Ascending aorta (tissue), 2 donors: ENCODE data around the gene RNF8. TPM values are rescaled to one million over a fixed set of nuclear protein-coding genes. Genes with fewer than 3 reads are reported as not detected.
"Not testable (repeated sequence)": the region's sequence is repeated elsewhere in the genome, so short reads cannot be mapped to it uniquely, and the experiment has no call there.

ENCODE experiments used
- DNase-seq, 2 donors: peaks; one replicate each; pipeline ENCODE4 v3.0.0-alpha.2; 2019; ENCODE audit warnings: low spot score in 2 of 2
- H3K27ac ChIP-seq, 2 donors: fragments of 200-600 bp; sonication (generic); one replicate each; pipeline ENCODE4 v1.5.1; 2016 to 2017; ENCODE audit warnings: mild to moderate bottlenecking in 1 of 2
- H3K27me3 ChIP-seq: fragments of 200-600 bp; sonication (generic); one replicate; pipeline ENCODE4 v1.5.1; 2017
- H3K36me3 ChIP-seq, 2 donors: fragments of 200-600 bp; sonication (generic); one replicate each; pipeline ENCODE4 v1.5.1; 2016
- H3K4me1 ChIP-seq, 2 donors: fragments of 200-600 bp; sonication (generic); one replicate each; pipeline ENCODE4 v1.5.1; 2016 to 2017; ENCODE audit warnings: mild to moderate bottlenecking in 1 of 2
- H3K4me3 ChIP-seq, 2 donors: fragments of 200-600 bp; sonication (generic); one replicate each; pipeline ENCODE4 v1.5.1; 2016 to 2017; ENCODE audit warnings: mild to moderate bottlenecking in 1 of 2
- H3K9me3 ChIP-seq, 2 donors: fragments of 200-600 bp; sonication (generic); one replicate each; pipeline ENCODE4 v1.5.1; 2016
- intact Hi-C: fragments of 100-400 bp; cut with DNase I; formaldehyde crosslinking; loops from one replicate; pipeline ENCODE4 v1.15.1; 2023
- total RNA-seq: library from RNA; depleted of rRNA; stranded (reverse); fragments of >200 nt; gene quantifications from one replicate; pipeline ENCODE4 v1.1.0, GENCODE V29; 2016
- TF ChIP-seq, protein P1 (sequence below), 3 experiments: fragments of 200-600 bp in 2 of 3; fragments of 450-650 bp in 1 of 3; sonication (generic) in 2 of 3; IDR thresholded peaks; one replicate each; pipeline ENCODE4 v1.5.1; 2016 to 2019; ENCODE audit warnings: antibody characterized with exemption in 3 of 3, mild to moderate bottlenecking in 1 of 3, moderate library complexity in 1 of 3

Gene RNF8
- total RNA-seq, 1 donor from 2014 or later, result 7.3 TPM

DNA sequence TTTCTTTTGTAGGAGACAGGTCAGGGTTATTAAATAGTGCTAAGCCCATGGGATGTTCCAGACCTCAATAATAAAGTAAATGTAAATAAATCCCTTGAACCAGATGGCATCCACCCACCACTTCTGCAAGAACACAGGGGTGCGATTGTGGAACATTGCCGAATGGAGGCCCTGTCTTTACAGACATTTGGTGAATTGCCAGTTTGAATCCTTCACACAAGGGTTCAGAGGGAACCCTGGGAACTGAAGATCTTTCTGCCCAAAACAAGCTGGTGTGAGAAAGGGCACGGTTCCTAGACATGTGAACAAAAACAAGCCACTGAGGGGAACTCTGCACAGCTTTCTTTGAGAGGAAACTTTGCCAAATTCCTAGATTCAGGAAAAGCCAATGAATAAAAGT, 30.2 kb upstream of the RNF8 start:
- Histone ChIP-seq H3K27ac (peak overlapping the region; percentile 38 to 77), H3K4me1 (peaks cover 0 to 20% of the 10 kb centered on the region in 2 donors), H3K9me3 (no peaks in the 10 kb centered on the region), H3K4me3 (no peak overlapping the region), H3K27me3 (no peaks in the 10 kb centered on the region), H3K36me3 (peaks cover 14 to 25% of the 10 kb centered on the region in 2 donors)
- TF ChIP-seq, protein P1, sequence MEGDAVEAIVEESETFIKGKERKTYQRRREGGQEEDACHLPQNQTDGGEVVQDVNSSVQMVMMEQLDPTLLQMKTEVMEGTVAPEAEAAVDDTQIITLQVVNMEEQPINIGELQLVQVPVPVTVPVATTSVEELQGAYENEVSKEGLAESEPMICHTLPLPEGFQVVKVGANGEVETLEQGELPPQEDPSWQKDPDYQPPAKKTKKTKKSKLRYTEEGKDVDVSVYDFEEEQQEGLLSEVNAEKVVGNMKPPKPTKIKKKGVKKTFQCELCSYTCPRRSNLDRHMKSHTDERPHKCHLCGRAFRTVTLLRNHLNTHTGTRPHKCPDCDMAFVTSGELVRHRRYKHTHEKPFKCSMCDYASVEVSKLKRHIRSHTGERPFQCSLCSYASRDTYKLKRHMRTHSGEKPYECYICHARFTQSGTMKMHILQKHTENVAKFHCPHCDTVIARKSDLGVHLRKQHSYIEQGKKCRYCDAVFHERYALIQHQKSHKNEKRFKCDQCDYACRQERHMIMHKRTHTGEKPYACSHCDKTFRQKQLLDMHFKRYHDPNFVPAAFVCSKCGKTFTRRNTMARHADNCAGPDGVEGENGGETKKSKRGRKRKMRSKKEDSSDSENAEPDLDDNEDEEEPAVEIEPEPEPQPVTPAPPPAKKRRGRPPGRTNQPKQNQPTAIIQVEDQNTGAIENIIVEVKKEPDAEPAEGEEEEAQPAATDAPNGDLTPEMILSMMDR (IDR thresholded peaks at IDR 0.05), result no peak
- intact Hi-C loops, result loop anchor here (5.0 to 10.0 kb wide), 2 partner anchors 111 to 369 kb away; partner anchors contain the start of gene CMTR1
- no peak for DNase-seq

DNA sequence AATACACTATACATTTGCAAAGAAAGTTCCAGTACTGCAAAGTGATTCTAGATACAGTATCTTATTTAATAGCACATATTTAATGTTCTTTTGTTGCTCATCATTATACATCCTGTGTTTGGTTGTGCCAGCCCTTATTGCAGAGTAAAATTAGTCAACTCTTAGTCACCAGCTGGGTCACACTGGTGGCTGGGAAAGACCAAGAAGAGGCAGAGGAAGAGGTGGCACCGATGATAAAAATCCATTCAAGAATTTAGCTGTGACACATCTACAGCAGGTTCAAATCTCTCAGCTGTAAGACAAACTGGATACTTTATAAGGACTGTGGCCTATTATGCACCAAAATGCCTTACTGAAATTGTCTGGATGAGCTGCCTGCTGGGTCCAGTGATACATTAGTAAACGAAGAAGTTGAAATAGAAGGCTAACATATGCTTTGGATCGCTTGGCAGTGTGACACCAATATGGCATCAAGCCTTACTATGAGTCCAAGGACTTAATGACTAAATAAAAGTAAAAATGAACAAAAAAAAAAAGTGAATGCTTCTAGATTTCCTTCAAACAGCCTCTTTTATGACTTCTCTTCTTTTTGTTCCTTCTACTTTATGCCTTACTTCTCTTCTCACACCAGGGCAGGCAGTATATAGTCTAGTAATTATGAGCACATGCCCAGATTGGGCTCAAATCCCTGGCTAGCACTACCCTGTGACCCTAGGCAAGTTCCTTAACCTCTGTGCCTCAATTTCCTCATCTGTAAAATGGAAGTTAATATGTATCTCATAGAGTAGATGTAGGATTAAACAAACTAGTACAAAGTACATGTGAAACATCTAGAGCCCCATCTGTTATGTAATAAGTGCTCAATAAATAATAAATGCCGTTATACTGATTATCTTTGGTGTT, 29.4 kb upstream of the RNF8 start:
- Histone ChIP-seq H3K4me1 (peaks cover 0 to 20% of the 10 kb centered on the region in 2 donors), H3K9me3 (no peaks in the 10 kb centered on the region), H3K36me3 (peaks cover 18 to 19% of the 10 kb centered on the region in 2 donors), H3K27ac (peak overlapping the region; percentile 38 to 77), H3K4me3 (no peak overlapping the region), H3K27me3 (no peaks in the 10 kb centered on the region)
- intact Hi-C loops, result loop anchor here (1.0 to 10.0 kb wide), 3 partner anchors 110 to 368 kb away; partner anchors contain the start of gene CMTR1
- DNase-seq, result no peak
- TF ChIP-seq, protein P1 (IDR thresholded peaks at IDR 0.05), result no peak

DNA sequence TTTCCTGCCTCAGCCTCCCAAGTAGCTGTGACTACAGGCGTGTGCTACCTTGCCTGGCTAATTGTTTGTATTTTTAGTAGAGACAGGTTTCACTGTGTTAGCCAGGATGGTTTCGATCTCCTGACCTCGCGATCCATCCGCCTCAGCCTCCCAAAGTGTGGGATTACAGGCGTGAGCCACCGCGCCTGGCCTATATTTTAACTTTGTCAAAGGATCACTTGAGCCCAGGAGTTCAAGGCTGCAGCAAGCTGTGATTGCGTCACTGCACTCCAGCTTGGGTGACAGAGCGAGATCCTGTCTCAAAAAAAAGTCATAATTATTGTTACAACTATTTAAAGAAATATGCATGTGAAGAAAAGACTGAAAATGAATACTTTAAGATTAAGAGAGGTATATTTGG, 23.4 kb upstream of the RNF8 start:
- H3K9me3 ChIP-seq, H3K27ac ChIP-seq, intact Hi-C loops, H3K4me1 ChIP-seq, DNase-seq, H3K27me3 ChIP-seq, H3K4me3 ChIP-seq: not testable (repeated sequence)
- peaks cover 15 to 31% of the 10 kb centered on the region in 2 donors for H3K36me3 ChIP-seq

DNA sequence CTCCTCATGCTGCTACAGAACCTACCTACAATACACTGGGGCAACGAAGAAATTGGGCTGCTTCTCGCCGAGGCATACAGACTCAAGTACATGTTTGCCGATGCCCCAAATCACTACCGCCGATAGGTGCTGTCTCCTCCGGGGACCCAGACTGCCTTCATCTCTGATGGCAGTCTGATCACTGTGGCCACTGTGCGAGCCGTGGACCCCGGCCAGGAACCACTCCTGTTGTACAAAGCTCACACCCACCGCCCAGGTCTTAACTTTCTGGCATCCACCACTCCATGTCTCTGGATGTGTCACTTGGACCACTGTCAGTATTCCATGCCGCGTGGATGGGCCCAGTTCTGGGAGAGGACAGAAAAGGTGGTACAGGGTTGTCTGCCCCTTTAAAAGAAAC, 22.7 kb upstream of the RNF8 start:
- Histone ChIP-seq H3K27me3 (no peaks in the 10 kb centered on the region), H3K4me3 (no peak overlapping the region), H3K27ac (no peak overlapping the region), H3K9me3 (no peaks in the 10 kb centered on the region), H3K36me3 (peaks cover 15 to 31% of the 10 kb centered on the region in 2 donors), H3K4me1 (no peaks in the 10 kb centered on the region)
- no peak for DNase-seq
- intact Hi-C loops, result no loop called here
- TF ChIP-seq, protein P1 (IDR thresholded peaks at IDR 0.05), result no peak

DNA sequence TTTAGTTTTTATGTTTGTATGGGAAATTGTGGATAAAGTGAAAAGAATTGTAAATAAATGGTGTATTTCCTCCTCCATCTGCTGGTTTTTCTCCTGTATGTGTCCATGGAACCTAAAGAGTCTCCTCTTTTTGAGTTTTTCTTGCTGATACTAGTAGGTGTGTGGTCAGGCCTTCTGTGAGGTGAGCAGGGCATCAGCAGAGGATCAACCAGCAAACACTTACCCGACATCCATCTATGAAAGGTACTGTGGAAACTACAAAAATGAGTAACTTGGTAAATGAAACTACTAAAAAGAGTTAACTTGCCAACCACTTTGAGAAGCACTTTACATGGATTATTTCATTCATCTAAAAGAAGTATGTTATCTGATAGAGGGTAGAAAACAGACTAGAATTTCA, 20.9 kb upstream of the RNF8 start:
- no peak overlapping the region for H3K27ac ChIP-seq
- intact Hi-C loops, result no loop called here
- no peak overlapping the region for H3K4me3 ChIP-seq
- no peaks in the 10 kb centered on the region for H3K27me3 ChIP-seq
- H3K36me3 ChIP-seq, result peaks cover 15 to 31% of the 10 kb centered on the region in 2 donors
- H3K9me3 ChIP-seq, result no peaks in the 10 kb centered on the region
- TF ChIP-seq, protein P1 (IDR thresholded peaks at IDR 0.05), result no peak
- DNase-seq, result no peak
- H3K4me1 ChIP-seq, result no peaks in the 10 kb centered on the region

DNA sequence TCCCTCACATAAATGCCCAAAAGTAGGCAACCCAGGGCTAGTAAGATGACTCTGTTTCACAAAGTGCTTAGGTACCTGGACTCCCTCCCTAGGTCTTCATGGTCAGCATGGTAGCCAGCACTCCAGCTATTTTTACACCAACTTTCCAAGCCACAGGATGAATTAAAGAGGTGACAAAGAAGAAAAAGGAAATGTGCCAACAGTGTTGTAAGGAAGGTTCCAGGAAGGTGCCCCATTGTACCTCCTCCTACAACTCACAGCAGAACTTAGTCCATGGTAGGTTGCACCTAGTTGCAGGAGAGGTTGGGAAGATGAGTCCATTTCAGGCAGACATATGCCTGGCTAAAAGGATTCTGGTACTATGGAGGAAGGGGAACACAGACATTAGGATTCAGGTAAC, 19.7 kb upstream of the RNF8 start:
- Histone ChIP-seq H3K4me1 (no peaks in the 10 kb centered on the region), H3K9me3 (no peaks in the 10 kb centered on the region), H3K36me3 (peaks cover 15 to 27% of the 10 kb centered on the region in 2 donors), H3K27me3 (no peaks in the 10 kb centered on the region), H3K4me3 (no peak overlapping the region), H3K27ac (no peak overlapping the region)
- DNase-seq, result no peak
- intact Hi-C loops, result no loop called here
- TF ChIP-seq, protein P1 (IDR thresholded peaks at IDR 0.05), result no peak

DNA sequence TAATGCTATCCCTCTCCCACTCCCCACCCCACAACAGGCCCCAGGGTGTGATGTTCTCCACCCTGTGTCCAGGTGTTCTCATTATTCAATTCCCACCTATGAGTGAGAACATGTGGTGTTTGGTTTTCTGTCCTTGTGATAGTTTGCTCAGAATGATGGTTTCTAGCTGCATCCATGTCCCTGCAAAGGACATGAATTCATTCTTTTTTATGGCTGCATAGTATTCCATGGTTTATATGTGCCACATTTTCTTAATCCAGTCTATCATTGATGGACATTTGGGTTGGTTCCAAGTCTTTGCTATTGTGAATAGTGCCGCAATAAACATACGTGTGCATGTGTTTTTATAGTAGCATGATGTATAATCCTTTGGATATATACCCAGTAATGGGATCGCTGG, 15.5 kb upstream of the RNF8 start:
- H3K4me1 ChIP-seq, H3K36me3 ChIP-seq, H3K9me3 ChIP-seq, DNase-seq, H3K27me3 ChIP-seq, intact Hi-C loops, H3K4me3 ChIP-seq, H3K27ac ChIP-seq: not testable (repeated sequence)
